ENCODE results near the gene PIGH.

Gene PIGH

GRCh38 chr14:67573228-67574010 lies 26.6 kb downstream of the PIGH start:
- DNase-seq, result no peak

- no peak for DNase-seq
These were observed 27.5 kb downstream of the PIGH start for GRCh38 chr14:67572608-67573007.

- no peak for DNase-seq
These were observed 28.1 kb downstream of the PIGH start for GRCh38 chr14:67571991-67572323.

GRCh38 chr14:67571275-67571990 lies 28.6 kb downstream of the PIGH start:
- peak; percentile 73 for DNase-seq

GRCh38 chr14:67570453-67570852 lies 29.6 kb downstream of the PIGH start:
- no peak for DNase-seq

- DNase-seq, result no peak
These were observed 30.3 kb downstream of the PIGH start for GRCh38 chr14:67569651-67570290.

- DNase-seq, result no peak
These were observed 30.9 kb downstream of the PIGH start for GRCh38 chr14:67569011-67569650.

GRCh38 chr14:67567654-67568053 lies 32.4 kb downstream of the PIGH start:
- no peak for DNase-seq

GRCh38 chr14:67566908-67567307 lies 33.2 kb downstream of the PIGH start:
- DNase-seq, result no peak

- DNase-seq, result no peak
These were observed 35.8 kb downstream of the PIGH start for GRCh38 chr14:67564236-67564635.

GRCh38 chr14:67562776-67563150 lies 37.3 kb downstream of the PIGH start:
- no peak for DNase-seq

GRCh38 chr14:67562025-67562775 lies 37.9 kb downstream of the PIGH start:
- no peak for DNase-seq

GRCh38 chr14:67559639-67560038 lies 40.4 kb downstream of the PIGH start:
- no peak for DNase-seq

- no peak for DNase-seq
These were observed 42.4 kb downstream of the PIGH start for GRCh38 chr14:67557656-67558055.

- DNase-seq, result no peak
These were observed 43.0 kb downstream of the PIGH start for GRCh38 chr14:67557118-67557517.

GRCh38 chr14:67556671-67557070 lies 43.4 kb downstream of the PIGH start:
- DNase-seq, result no peak

- DNase-seq, result no peak
These were observed 44.5 kb downstream of the PIGH start for GRCh38 chr14:67555518-67556090.

- no peak for DNase-seq
These were observed 45.7 kb downstream of the PIGH start for GRCh38 chr14:67554341-67554740.

GRCh38 chr14:67553547-67553946 lies 46.5 kb downstream of the PIGH start:
- no peak for DNase-seq

GRCh38 chr14:67551940-67552339 lies 48.1 kb downstream of the PIGH start:
- DNase-seq, result no peak

GRCh38 chr14:67551123-67551522 lies 48.9 kb downstream of the PIGH start:
- DNase-seq, result no peak

- no peak for DNase-seq
These were observed 50.3 kb downstream of the PIGH start for GRCh38 chr14:67549734-67550133.
